Measurements from ENCODE around the gene CLCN6.

CLCN6 gene

DNA sequence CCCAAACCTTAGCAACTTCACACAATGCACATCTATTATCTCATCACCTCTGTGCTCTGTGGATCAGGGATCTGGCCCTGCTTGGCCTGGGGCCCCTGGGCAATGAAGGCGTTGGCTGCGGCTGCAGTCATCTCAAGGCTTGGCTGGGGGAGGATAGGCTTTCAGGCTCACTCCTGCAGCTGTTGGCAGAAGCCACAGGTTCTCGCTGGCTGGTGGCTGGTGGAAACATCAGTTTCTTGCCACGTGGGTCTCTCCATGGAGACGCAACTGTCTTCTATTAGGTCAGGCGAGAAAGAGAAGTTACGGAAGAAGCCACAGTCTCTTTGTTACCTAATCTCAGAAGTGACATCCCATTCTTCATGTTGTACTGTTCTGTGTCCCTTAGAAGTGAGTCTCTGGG lies 45.2 kb downstream of the CLCN6 start:
- FAIRE-seq, result no peak
- no peak for DNase-seq (ENCODE audit: low spot score)

- no peak for DNase-seq (ENCODE audit: low spot score)
- no peak for FAIRE-seq
These were observed 48.5 kb downstream of the CLCN6 start for GRCh38 chr1:11854519-11854918.

- no peak for DNase-seq (ENCODE audit: low spot score)
- FAIRE-seq, result no peak
These were observed 49.4 kb downstream of the CLCN6 start for GRCh38 chr1:11855430-11855829.

DNA sequence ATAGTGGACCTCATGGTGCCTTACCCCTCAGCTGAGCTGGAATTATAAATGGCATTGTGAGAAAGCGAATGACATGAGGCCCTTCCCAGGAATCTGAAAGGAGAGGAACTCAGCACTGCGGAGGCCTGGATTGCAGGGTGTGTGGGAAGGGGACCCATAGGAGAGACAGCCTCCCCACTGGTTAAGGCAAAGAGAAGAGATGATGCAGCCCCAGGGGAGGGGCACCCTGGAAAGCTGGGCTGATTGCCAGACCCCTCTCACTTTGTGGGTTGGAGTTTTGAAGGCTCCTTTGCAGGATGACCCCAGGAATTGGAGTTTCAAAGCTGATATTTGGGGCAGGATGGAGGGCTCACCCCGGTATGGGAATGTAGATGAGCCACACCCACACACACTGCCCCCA lies 50.7 kb downstream of the CLCN6 start:
- FAIRE-seq (no peak), DNase-seq (ENCODE audit: low spot score) (no peak)

- DNase-seq (ENCODE audit: low spot score), result no peak
- no peak for FAIRE-seq
These were observed 51.3 kb downstream of the CLCN6 start for GRCh38 chr1:11857164-11857851.

DNA sequence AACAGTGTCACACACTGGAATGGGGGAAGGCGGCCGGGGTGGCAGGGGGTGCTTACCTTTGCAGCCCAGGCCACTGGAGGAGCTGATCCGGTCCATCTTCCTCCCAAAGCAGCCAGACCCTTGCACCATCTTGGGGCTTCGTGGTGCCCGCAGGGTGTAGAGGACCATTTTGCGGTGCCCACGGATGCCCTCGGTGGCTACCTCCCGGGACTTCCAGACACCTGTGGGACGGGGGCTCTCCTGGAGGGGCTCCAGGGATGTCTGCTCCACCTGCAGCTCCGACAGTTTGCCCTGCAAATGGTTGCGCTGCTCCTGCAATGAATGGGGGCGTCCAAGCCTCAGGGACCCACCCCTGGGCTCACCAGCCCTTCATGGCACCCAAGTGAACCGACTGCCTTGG lies 52.2 kb downstream of the CLCN6 start:
- FAIRE-seq (no peak), DNase-seq (ENCODE audit: low spot score) (no peak)

DNA sequence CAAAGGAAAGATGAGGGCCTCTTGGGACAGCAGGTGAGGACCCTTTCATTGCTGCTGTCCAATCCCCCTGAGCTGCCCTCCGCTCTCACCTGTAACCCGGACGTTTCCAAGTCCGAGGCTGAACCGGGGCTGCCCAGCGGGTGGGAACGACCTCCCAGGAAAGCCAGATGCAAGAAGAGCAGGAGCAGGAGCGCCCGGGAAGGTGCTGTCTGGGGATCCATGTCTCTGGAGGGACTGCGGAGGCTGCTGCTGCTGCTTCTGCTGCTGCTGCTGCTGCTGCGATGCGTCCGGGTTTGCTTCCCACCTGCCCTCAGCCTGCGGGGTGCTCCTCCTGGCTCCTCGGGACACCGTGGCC lies 52.6 kb downstream of the CLCN6 start, which contains the start of gene NPPB:
TSS of gene NPPB (minus strand) at position 333 of the 355 bp plus-strand sequence. CDS start at position 221, 112 bp downstream.
- DNase-seq (ENCODE audit: low spot score), result no peak

GRCh38 chr1:11858968-11859871 lies 53.2 kb downstream of the CLCN6 start:
- DNase-seq (ENCODE audit: low spot score), result peak; percentile 91
- no peak for FAIRE-seq

More for the DNA sequence above, 52.6 kb downstream of the CLCN6 start, which contains the start of gene NPPB:
- FAIRE-seq, result no peak

GRCh38 chr1:11860083-11860482 lies 54.1 kb downstream of the CLCN6 start:
- FAIRE-seq, result no peak

DNA sequence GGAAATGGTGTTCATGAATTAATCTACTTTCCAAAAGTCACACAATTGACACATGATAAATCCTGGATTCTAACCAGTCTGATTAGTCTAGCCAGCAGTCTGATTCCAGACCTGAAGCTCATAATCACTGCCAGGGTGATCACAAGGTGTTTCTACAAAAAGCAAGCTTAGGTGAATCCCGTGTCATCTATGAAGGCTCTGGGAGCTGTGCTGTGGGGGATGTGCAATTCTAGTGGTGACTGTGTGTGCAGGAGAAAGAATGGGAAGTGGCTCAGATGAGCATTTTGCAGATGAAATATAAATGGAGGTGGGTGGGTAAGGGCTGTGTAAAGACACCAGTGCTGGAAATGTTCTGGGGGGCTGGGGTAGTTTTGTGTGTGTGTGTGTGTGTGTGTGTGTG lies 54.6 kb downstream of the CLCN6 start:
- FAIRE-seq, result no peak
- DNase-seq (ENCODE audit: low spot score), result no peak

More at GRCh38 chr1:11860083-11860482, 54.1 kb downstream of the CLCN6 start:
- DNase-seq (ENCODE audit: low spot score), result no peak

- FAIRE-seq (no peak), DNase-seq (ENCODE audit: low spot score) (peak; percentile 79)
These were observed 56.9 kb downstream of the CLCN6 start for GRCh38 chr1:11862890-11863289.

- FAIRE-seq (no peak), DNase-seq (ENCODE audit: low spot score) (no peak)
These were observed 62.5 kb downstream of the CLCN6 start for GRCh38 chr1:11868331-11868980.

- FAIRE-seq (no peak), DNase-seq (ENCODE audit: low spot score) (no peak)
These were observed 63.1 kb downstream of the CLCN6 start for GRCh38 chr1:11869104-11869503.

- FAIRE-seq, result no peak
- no peak for DNase-seq (ENCODE audit: low spot score)
These were observed 63.7 kb downstream of the CLCN6 start for GRCh38 chr1:11869650-11870207.

DNA sequence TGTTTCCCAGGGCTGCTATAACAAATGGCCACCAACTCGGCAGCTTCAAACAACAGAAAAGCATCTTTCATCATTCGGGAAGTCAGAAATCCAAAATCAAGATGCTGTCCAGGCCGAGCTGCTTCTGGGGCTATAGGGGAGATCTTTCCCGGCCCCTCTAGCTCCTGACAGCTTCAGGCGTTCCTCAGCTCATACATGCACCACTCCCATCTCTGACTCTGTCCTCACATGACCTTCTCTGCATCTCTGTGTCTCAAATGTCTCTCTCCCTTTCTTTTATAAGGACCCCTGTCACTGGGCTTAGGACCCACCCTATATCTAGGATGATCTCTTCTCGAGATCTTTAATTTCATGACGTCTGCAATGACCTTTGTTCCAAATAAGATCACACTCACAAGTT lies 66.6 kb downstream of the CLCN6 start:
- DNase-seq (ENCODE audit: low spot score) (no peak), FAIRE-seq (no peak)

DNA sequence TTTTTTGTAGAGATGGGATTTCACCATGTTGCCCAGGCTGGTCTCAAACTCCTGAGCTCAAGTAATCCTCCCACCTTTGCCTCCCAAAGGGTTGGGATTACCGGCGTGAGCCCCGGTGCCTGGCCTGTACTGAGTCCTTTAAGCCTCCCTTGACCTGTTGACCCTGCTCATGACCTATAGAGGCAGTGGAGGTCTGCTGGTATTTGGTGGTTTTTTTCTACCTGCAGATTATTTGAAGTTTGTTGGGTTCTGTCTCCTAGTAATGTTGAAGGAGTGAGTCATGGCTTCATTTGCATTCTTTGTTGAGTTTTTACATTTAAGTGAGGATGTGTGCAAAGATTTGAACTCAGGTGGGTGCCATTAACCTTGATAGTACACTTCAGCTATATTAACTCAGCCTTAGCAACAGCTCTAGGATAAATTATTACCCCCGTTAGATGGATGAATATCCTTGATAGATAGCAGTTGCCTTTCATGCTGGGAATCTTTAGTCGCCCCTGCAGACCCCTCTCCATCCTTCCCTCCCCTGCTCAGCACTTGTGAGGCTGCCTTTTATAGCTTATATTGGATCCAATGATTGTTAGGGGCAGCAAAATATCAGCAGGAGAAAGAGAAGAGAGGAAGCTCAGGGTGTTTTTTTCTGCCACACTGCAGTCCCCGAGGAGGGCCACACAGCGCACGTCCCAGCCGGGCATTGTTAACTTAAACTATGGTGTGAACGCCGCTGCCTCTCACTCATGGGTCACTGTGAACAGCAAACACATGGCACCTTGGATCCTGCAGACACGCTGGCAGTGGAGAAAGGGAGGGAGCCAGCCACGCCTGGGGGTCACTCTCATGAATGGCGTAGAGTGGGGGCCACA lies 67.6 kb downstream of the CLCN6 start:
- DNase-seq (ENCODE audit: low spot score) (no peak), FAIRE-seq (no peak)

GRCh38 chr1:11874258-11874562 lies 68.2 kb downstream of the CLCN6 start:
- DNase-seq (ENCODE audit: low spot score), result no peak
- FAIRE-seq, result no peak

GRCh38 chr1:11874624-11875023 lies 68.6 kb downstream of the CLCN6 start:
- FAIRE-seq (no peak), DNase-seq (ENCODE audit: low spot score) (no peak)

- no peak for FAIRE-seq
- DNase-seq (ENCODE audit: low spot score), result no peak
These were observed 69.1 kb downstream of the CLCN6 start for GRCh38 chr1:11875094-11875493.

DNA sequence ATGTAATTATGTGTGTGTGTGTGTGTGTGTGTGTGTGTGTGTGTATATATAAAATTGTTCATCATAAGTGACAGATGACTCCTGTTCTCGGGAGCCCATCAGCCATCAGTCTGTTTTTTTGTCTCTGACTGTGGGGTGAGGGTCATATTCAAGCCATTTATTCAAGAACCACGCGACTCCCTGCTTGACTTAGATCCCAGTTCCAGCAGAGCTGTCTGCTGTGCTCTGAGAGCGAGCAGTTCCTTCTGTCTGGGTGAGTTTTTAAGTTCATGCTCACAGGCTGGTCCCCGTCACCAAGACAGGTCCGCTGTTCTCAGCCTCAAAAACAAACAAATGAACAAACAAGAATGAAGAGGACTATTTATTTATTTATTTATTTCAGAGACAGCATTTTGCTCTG lies 71.1 kb downstream of the CLCN6 start:
- DNase-seq (ENCODE audit: low spot score) (no peak), FAIRE-seq (no peak)

All from urothelium cell line (cell line).